AG04450 (cell line): Measurements from ENCODE around the gene ABCA2. TPM values are rescaled to one million over a fixed set of nuclear protein-coding genes. Genes with fewer than 3 reads are reported as not detected.

ENCODE experiments used
- CTCF ChIA-PET: fragments of 300-600, 350-600 bp; formaldehyde crosslinking; extraction: SDS; loops from one replicate; lab custom pipeline; 2022; ENCODE audit warnings: antibody characterized with exemption, inconsistent platforms; lab: Charles Lee
- POLR2A ChIA-PET: fragments of 350-600 bp; formaldehyde crosslinking; extraction: SDS; loops from one replicate; lab custom pipeline; 2021; ENCODE audit warnings: antibody characterized with exemption, inconsistent platforms; lab: Yijun Ruan, JAX
- DNase-seq: peaks from one replicate; pipeline ENCODE4 v3.0.0-alpha.2; 2011; ENCODE audit warnings: low read depth, low spot score
- H3K27ac ChIP-seq: one replicate; pipeline ENCODE4 v1.5.1; 2012; ENCODE audit warnings: low read depth, low read length, control low read depth
- H3K27me3 ChIP-seq: one replicate; pipeline ENCODE4 v1.6.0; 2012; ENCODE audit warnings: low read length; ENCODE audit not compliant: control insufficient read depth, insufficient read depth
- H3K4me3 ChIP-seq: 2 replicates; pipeline ENCODE4 v1.5.1; 2011; ENCODE audit warnings: mild to moderate bottlenecking, low read depth, low read length, control low read depth
- H3K9me3 ChIP-seq: 2 replicates; pipeline ENCODE4 v1.5.1; 2012; ENCODE audit warnings: low read length; ENCODE audit not compliant: control insufficient read depth, insufficient read depth
- polyA plus RNA-seq: library from polyadenylated mRNA; depleted of rRNA; stranded (reverse); fragments of >200 nt; gene quantifications from 2 replicates; pipeline ENCODE4 v1.2.3, GENCODE V29; 2011
- TF ChIP-seq, protein P1 (sequence below): IDR thresholded peaks from 2 replicates; pipeline ENCODE4 v1.5.1; 2011; ENCODE audit warnings: low read depth, low read length, control low read depth, inconsistent platforms

The ABCA2 gene
- polyA plus RNA-seq, 1 experiment, result 4.7 TPM

DNA sequence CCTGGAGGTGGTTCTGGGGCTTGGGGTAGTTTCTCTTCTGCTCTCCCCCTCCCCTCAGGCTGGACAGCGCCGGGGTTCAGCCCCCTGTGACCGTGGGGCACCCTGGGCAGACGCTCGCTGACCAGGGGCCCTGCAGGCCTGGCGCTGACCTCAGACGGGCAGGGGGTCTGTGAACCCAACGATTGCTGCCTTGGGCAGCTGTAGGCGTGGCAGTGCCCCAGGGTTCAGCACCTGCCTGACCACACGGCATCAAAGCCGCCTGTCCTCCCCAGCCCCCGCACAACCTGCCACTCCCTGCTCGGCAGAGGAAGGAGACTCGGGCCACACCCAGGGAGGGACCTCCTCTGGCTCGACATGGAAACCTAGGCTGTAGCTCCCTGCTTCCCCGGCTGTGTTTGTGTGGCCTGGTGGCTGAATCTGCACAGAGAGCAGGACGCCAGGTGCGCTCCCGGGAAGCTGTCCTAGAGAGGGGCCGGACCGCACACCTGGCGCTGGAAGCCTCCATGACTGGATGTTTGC, 63.8 kb downstream of the ABCA2 start:
- H3K4me3 ChIP-seq, result no peak overlapping the region
- TF ChIP-seq, protein P1, sequence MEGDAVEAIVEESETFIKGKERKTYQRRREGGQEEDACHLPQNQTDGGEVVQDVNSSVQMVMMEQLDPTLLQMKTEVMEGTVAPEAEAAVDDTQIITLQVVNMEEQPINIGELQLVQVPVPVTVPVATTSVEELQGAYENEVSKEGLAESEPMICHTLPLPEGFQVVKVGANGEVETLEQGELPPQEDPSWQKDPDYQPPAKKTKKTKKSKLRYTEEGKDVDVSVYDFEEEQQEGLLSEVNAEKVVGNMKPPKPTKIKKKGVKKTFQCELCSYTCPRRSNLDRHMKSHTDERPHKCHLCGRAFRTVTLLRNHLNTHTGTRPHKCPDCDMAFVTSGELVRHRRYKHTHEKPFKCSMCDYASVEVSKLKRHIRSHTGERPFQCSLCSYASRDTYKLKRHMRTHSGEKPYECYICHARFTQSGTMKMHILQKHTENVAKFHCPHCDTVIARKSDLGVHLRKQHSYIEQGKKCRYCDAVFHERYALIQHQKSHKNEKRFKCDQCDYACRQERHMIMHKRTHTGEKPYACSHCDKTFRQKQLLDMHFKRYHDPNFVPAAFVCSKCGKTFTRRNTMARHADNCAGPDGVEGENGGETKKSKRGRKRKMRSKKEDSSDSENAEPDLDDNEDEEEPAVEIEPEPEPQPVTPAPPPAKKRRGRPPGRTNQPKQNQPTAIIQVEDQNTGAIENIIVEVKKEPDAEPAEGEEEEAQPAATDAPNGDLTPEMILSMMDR, result no peak
- H3K27me3 ChIP-seq, result peaks cover 19% of the 10 kb centered on the region
- ChIA-PET POLR2A (no interaction called here), CTCF (no interaction called here)
- H3K9me3 ChIP-seq, result no peaks in the 10 kb centered on the region; the same call in 1 of the 2 replicates
- no peak overlapping the region for H3K27ac ChIP-seq
- DNase-seq, result no peak

DNA sequence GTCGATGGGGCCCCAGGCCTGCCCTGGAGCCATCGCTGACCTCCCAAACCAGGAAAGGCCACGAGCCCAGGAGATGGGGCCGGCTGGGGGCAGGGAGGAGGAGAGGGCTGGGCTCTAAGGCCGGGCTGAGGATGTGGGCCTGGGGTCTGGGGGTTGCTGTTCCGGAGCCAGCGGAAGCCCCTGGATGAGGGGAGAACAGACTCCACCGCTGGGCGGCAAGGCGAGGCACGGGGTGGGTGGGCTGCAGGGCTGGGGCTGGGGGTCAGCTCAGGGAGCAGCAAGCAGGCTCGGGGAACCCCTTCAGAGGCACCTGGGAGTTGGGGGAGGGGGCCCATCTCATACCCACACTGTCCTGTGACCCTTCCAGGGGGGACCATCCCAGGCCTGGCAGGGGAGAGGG, 64.3 kb downstream of the ABCA2 start:
- TF ChIP-seq, protein P1, result no peak
- Histone ChIP-seq H3K9me3 (no peaks in the 10 kb centered on the region; the same call in 1 of the 2 replicates), H3K4me3 (no peak overlapping the region), H3K27ac (no peak overlapping the region), H3K27me3 (peaks cover 19% of the 10 kb centered on the region)
- POLR2A ChIA-PET, result no interaction called here
- CTCF ChIA-PET, result no interaction called here
- no peak for DNase-seq

DNA sequence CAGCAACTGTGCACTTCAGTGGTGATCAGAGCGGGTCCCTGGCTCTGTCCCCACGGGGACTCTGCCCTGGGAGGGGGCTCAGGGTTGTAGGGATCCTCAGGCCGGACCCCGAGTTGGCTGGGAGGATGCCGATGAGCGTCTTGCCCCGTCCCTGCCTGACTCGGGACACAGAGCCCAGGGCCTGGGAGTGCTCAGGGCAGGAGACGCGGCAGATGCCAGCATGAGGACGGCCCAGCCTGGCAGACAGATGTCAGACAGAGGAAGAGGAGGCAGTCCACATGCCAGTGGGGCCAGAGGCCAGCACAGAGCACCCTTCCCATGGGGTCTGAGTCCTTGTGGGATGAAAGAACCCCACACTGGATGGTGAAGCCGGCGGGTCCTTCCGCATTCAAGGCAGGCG, 64.7 kb downstream of the ABCA2 start:
- Histone ChIP-seq H3K9me3 (no peaks in the 10 kb centered on the region; the same call in 1 of the 2 replicates), H3K27me3 (peaks cover 19% of the 10 kb centered on the region), H3K27ac (no peak overlapping the region), H3K4me3 (no peak overlapping the region)
- POLR2A ChIA-PET, result no interaction called here
- CTCF ChIA-PET, result no interaction called here
- no peak for DNase-seq
- TF ChIP-seq, protein P1, result no peak

DNA sequence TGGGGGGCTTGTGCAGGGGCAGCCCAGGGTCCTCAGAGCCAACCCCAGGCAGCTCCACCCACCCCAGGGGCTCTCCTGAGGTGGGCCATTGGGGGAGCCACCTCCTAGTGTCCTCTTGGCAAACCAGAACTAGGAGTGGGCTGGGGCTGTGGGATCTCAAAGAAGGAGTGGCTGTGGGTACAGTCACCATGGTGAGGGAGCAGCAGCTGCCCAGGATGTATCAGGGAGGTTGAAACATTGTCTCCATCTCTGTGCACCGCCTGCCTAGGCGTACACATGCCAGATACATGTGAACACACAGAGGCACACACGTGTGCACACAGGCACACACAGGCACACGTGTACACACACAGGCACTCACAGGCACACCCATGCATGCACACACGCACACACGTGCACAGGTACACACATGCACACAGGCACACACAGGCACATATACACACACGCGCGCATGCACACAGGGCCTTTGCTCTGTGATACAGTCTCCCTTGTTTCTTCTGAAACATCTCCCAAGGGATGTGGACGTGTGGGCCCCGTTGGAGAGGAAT, 65.3 kb downstream of the ABCA2 start:
- ChIA-PET POLR2A (no interaction called here), CTCF (interaction anchor here (1.4 kb wide), 1 partner anchor 15 kb away, joined by 3 read pairs; no protein-coding TSS in a partner anchor)
- Histone ChIP-seq H3K4me3 (no peak overlapping the region), H3K9me3 (no peaks in the 10 kb centered on the region; the same call in 1 of the 2 replicates), H3K27me3 (peaks cover 22% of the 10 kb centered on the region), H3K27ac (no peak overlapping the region)
- no peak for DNase-seq
- TF ChIP-seq, protein P1, result no peak

DNA sequence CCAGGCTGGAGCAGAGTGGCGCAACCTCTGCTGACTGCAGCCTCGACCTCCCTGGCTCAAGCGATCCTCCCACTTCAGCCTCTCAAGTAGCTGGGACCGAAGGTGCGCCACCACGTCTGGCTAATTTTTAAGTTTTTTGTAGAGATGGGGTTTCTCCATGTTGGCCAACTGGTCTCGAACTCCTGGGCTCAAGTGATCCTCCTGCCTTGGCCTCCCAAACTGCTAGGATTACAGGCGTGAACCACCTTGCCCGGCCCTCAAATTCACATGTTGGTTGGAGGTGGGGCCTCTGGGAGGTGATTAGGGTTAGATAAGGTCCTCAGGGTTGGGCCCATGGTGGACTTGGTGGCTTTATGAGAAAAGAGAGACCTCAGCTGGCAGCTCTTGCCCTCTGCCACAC, 65.9 kb downstream of the ABCA2 start:
- no peak for DNase-seq
- TF ChIP-seq, protein P1, result no peak
- ChIA-PET POLR2A (no interaction called here), CTCF (interaction anchor here (1.4 kb wide), 1 partner anchor 14 kb away, joined by 3 read pairs; no protein-coding TSS in a partner anchor)
- no peak overlapping the region for H3K27ac ChIP-seq
- no peak overlapping the region for H3K4me3 ChIP-seq
- no peaks in the 10 kb centered on the region; the same call in 1 of the 2 replicates for H3K9me3 ChIP-seq
- peaks cover 22% of the 10 kb centered on the region for H3K27me3 ChIP-seq
